Large intestine (tissue), 3 donors: ENCODE measurements around the gene SCN1A. TPM values are rescaled to one million over a fixed set of nuclear protein-coding genes. Genes with fewer than 3 reads are reported as not detected.

ENCODE experiments used
- DNase-seq, 2 donors: peaks; one replicate each; pipeline versions ENCODE4 v3.0.0 to v3.0.0-alpha.2; 2013
- H3K27ac ChIP-seq: one replicate; pipeline ENCODE4 v1.5.1; 2013; ENCODE audit warnings: low read length
- H3K27me3 ChIP-seq: 2 replicates; pipeline ENCODE4 v1.6.1; 2013; ENCODE audit warnings: low read length; ENCODE audit not compliant: control insufficient read depth, insufficient read depth
- H3K36me3 ChIP-seq: 2 replicates; pipeline ENCODE4 v1.6.1; 2013; ENCODE audit warnings: low read length; ENCODE audit not compliant: control insufficient read depth, insufficient read depth
- H3K4me1 ChIP-seq: one replicate; pipeline ENCODE4 v1.6.1; 2013; ENCODE audit warnings: low read length; ENCODE audit not compliant: control insufficient read depth, insufficient read depth
- H3K4me3 ChIP-seq: one replicate; pipeline ENCODE4 v1.5.1; 2013; ENCODE audit warnings: low read length
- H3K9me3 ChIP-seq: one replicate; pipeline ENCODE4 v1.6.1; 2013; ENCODE audit warnings: mild to moderate bottlenecking, low read depth, low read length, moderate library complexity; ENCODE audit not compliant: control insufficient read depth
- WGBS: methylation state at CpG from one replicate; pipeline ENCODE4 v1.1.5; 2013; ENCODE audit warnings: low lambda C conversion rate; ENCODE audit not compliant: insufficient coverage; 5-methylcytosine and 5-hydroxymethylcytosine counted together
- polyA plus RNA-seq: library from polyadenylated mRNA; unstranded; fragments of 120-200 nt; gene quantifications from one replicate; pipeline ENCODE4 v1.2.1, GENCODE V29; 2013

The SCN1A gene
- polyA plus RNA-seq, 1 donor = 0.21 TPM

GRCh38 chr2:166084301-166084700 is 43.5 kb downstream of the SCN1A start:
- no peak for DNase-seq

DNA sequence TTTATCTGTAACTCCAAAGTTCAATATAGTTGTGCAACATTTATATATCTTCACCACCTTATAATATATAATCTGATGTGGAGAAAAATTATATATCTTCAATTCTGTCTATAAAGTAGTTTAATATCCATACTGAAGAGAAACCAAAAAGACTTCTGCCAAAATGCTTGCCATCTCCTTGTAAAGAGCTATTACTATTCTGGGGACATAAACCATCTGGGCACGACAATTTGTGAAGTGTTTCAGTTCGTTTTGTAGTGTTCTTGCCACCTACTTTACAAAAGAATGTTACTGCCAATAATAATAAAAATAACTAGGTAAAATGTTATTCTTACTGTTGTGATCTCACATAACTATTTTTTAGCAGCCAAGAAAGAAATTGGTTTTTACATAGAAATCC is 45.1 kb downstream of the SCN1A start:
- Histone ChIP-seq H3K4me3 (no peak overlapping the region), H3K27ac (no peak overlapping the region), H3K9me3 (no peaks in the 10 kb centered on the region), H3K27me3 (no peaks in the 10 kb centered on the region), H3K4me1 (no peaks in the 10 kb centered on the region), H3K36me3 (no peaks in the 10 kb centered on the region)
- 80% methylated on average over 1 of the region's 2 CpGs for WGBS
- no peak for DNase-seq

More at GRCh38 chr2:166084301-166084700, 43.5 kb downstream of the SCN1A start:
- H3K27me3 ChIP-seq = no peaks in the 10 kb centered on the region
- no peak overlapping the region for H3K27ac ChIP-seq
- H3K4me3 ChIP-seq = no peak overlapping the region
- no peaks in the 10 kb centered on the region for H3K9me3 ChIP-seq
- H3K36me3 ChIP-seq = no peaks in the 10 kb centered on the region
- no peaks in the 10 kb centered on the region for H3K4me1 ChIP-seq

- Histone ChIP-seq H3K4me3 (no peak overlapping the region), H3K36me3 (no peaks in the 10 kb centered on the region), H3K27ac (no peak overlapping the region), H3K9me3 (no peaks in the 10 kb centered on the region), H3K27me3 (no peaks in the 10 kb centered on the region), H3K4me1 (no peaks in the 10 kb centered on the region)
- no peak for DNase-seq
Observed at GRCh38 chr2:166081852-166082251, 46.0 kb downstream of the SCN1A start.

GRCh38 chr2:166081131-166081632 is 46.6 kb downstream of the SCN1A start:
- no peaks in the 10 kb centered on the region for H3K4me1 ChIP-seq
- H3K4me3 ChIP-seq = no peak overlapping the region
- WGBS = no CpG with 5 or more reads among the region's 4 CpGs

DNA sequence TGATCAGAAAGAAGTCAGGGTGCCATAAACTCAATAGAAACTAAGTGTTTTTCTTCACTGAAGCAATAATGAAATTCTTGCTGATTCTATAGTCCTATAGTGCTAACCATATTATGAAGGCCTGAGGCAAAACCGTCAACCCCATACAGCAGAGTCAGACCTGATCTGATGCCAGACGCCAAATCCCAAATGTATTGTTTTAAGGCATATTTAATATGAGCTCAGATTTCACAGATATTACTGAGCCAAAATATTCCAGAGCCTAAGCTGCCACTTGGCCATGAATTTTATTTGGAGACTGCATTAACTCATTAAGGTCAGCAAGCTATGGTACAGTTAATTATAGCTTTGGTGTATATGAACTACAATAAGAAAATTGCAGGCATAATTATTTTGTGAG is 53.4 kb downstream of the SCN1A start:
- no peaks in the 10 kb centered on the region for H3K4me1 ChIP-seq
- no peaks in the 10 kb centered on the region for H3K9me3 ChIP-seq
- WGBS = no CpG with 5 or more reads among the region's 2 CpGs
- DNase-seq = no peak
- no peaks in the 10 kb centered on the region for H3K27me3 ChIP-seq
- no peak overlapping the region for H3K27ac ChIP-seq
- H3K4me3 ChIP-seq = no peak overlapping the region
- H3K36me3 ChIP-seq = no peaks in the 10 kb centered on the region

More at GRCh38 chr2:166081131-166081632, 46.6 kb downstream of the SCN1A start:
- Histone ChIP-seq H3K27ac (no peak overlapping the region), H3K27me3 (no peaks in the 10 kb centered on the region), H3K9me3 (no peaks in the 10 kb centered on the region), H3K36me3 (no peaks in the 10 kb centered on the region)
- no peak for DNase-seq

DNA sequence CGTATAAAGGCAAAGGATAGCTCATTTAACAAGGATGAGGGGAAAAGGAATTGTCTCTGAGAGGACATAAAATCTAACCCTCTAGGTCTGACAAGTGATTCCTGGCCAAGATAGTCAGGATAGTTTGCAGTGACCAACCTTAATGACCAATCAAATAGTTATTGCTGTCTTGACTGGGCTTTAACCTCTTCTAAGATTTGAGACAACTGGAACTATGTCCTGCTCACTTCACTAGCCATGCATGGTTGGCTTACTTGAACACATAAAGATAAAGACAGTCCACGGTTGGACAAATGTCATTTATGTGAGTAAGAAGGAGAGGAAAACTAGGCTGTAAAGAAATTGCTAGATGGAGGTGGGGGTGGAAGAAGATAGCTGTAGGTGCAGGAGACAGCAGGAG is 53.8 kb downstream of the SCN1A start:
- Histone ChIP-seq H3K36me3 (no peaks in the 10 kb centered on the region), H3K4me1 (no peaks in the 10 kb centered on the region), H3K27me3 (no peaks in the 10 kb centered on the region), H3K9me3 (no peaks in the 10 kb centered on the region), H3K27ac (no peak overlapping the region), H3K4me3 (no peak overlapping the region)
- no peak for DNase-seq
- 100% methylated on average over 1 of the region's 2 CpGs for WGBS

DNA sequence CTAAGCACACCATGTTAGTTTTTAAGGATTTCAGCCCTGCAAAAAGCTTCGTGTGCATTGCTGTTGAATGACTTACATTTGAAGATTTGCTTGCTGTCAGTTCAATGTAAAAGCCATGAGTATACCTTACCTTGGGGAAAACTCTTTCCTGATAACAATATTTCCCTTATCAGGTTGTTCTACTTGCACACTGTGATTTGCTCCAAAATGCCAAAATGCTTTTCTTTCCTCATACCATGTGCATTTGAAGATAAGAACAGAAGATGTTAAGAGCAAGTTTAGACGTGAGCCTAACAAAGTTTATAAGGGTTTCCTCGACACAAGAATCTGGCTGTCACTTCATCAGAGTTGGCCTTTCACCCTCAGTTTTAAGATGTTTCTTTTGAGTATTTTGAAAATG is 57.6 kb downstream of the SCN1A start:
- no CpG with 5 or more reads among the region's 3 CpGs for WGBS
- H3K36me3 ChIP-seq = no peaks in the 10 kb centered on the region
- DNase-seq = no peak
- H3K9me3 ChIP-seq = no peaks in the 10 kb centered on the region
- no peak overlapping the region for H3K4me3 ChIP-seq
- H3K27ac ChIP-seq = no peak overlapping the region
- H3K4me1 ChIP-seq = no peaks in the 10 kb centered on the region
- no peaks in the 10 kb centered on the region for H3K27me3 ChIP-seq

- DNase-seq = no peak
- Histone ChIP-seq H3K27ac (no peak overlapping the region), H3K27me3 (no peaks in the 10 kb centered on the region), H3K9me3 (no peaks in the 10 kb centered on the region), H3K4me1 (no peaks in the 10 kb centered on the region), H3K36me3 (no peaks in the 10 kb centered on the region), H3K4me3 (no peak overlapping the region)
- 44% methylated on average over 1 of the region's 1 CpG for WGBS
Observed at GRCh38 chr2:166068981-166069380, 58.8 kb downstream of the SCN1A start.

DNA sequence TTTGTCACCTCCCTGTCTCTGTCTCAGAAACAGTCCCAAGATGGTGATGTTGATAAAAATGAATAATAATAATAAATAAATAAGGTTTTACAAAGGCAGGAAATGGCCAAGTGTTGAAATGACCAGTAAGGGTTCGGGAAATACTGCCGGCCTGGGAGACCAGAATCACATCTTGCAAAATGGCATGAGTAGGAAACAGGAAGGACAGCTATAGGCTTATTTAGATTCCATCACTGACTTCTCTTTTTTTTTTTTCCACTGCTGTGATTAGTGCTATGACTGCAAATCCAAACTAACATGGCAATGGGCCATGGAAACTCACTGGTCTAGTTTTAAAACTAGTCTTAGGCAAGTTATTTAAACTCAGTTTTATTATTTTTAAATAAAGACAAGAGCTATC is 60.6 kb downstream of the SCN1A start:
- Histone ChIP-seq H3K4me1 (no peaks in the 10 kb centered on the region), H3K4me3 (no peak overlapping the region), H3K27me3 (no peaks in the 10 kb centered on the region), H3K36me3 (no peaks in the 10 kb centered on the region), H3K27ac (no peak overlapping the region), H3K9me3 (no peaks in the 10 kb centered on the region)
- WGBS = no CpG with 5 or more reads among the region's 2 CpGs
- no peak for DNase-seq

DNA sequence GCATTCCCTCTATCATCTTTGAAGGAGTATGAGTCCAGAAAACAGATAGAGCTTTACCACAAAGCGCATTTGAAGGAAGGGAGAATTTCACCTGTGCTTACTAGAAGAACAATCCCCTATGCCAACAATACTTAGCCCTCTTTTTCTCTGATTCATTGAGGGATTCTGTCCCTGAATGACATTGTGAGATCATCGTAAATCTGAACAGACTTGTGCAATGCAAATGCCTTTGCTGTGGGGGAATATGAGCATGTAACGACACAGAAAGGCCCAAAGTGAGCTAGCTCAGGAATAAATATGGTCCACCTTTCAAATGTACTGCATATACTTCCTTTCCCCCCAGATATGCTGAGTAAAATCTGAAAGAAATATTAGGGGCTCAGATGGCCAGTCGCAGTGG is 67.6 kb downstream of the SCN1A start:
- DNase-seq = no peak
- H3K27ac ChIP-seq = no peak overlapping the region
- H3K9me3 ChIP-seq = no peaks in the 10 kb centered on the region
- no peaks in the 10 kb centered on the region for H3K4me1 ChIP-seq
- H3K36me3 ChIP-seq = no peaks in the 10 kb centered on the region
- H3K27me3 ChIP-seq = no peaks in the 10 kb centered on the region
- no CpG with 5 or more reads among the region's 4 CpGs for WGBS
- no peak overlapping the region for H3K4me3 ChIP-seq

GRCh38 chr2:166057370-166058164 is 70.3 kb downstream of the SCN1A start:
- Histone ChIP-seq H3K27me3 (no peaks in the 10 kb centered on the region), H3K9me3 (no peaks in the 10 kb centered on the region), H3K36me3 (no peaks in the 10 kb centered on the region), H3K27ac (no peak overlapping the region), H3K4me3 (no peak overlapping the region), H3K4me1 (no peaks in the 10 kb centered on the region)
- WGBS = 14% methylated on average over 2 of the region's 4 CpGs
- DNase-seq = no peak
